GM19324 (cell line): ENCODE results near the gene UQCRC1.

ENCODE experiments used
- ATAC-seq: cut with Tn5 transposase; IDR thresholded peaks from one replicate; pipeline ENCODE4 v1.9.1; 2021; ENCODE audit warnings: mild to moderate bottlenecking, moderate library complexity; ENCODE audit not compliant: unreplicated experiment, low FRiP score

The UQCRC1 gene

GRCh38 chr3:48599509-48600285 lies 9.7 kb downstream of the UQCRC1 start:
- ATAC-seq = no peak

DNA sequence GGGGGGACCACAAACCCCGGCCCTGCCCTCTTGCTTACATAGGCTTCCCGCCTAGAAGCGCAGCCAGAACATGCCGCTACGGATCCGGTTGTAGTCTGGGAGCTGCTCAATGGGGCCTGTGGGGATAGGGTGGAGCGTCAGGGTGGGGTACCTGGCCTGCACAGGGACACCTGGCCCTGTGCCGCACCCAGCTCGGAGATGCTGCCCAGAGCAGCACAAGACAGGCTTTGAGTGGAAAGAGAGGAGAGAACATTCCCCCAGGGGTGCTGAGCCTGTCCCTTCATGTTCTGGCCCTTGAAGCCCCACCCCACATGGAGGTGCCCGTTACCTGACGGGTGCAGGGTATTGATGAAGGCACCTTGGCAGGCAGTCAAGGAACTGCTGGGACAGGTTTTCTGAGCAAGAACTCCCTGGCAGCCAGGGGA lies 10.4 kb downstream of the UQCRC1 start:
- ATAC-seq = no peak

GRCh38 chr3:48598323-48599076 lies 10.9 kb downstream of the UQCRC1 start:
- no peak for ATAC-seq

DNA sequence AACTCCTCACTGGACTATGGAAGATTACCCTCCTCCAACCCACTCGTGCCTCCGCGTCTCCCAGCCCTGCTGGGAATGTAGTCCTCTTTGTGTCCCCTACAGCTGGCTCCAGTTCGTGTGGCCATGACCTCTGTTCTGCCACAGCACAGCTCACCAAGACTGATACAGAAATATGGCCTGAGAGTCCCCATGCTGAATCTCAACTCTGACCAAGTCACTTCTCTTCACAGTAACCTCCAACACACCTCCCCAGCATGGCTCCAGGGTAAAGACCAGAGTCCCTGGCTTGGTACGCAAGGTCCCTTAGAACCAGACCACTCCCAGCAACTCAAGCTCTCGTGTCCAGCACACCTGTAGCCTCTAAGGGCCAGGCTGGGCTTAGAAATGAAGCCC lies 12.0 kb downstream of the UQCRC1 start:
- ATAC-seq = no peak

DNA sequence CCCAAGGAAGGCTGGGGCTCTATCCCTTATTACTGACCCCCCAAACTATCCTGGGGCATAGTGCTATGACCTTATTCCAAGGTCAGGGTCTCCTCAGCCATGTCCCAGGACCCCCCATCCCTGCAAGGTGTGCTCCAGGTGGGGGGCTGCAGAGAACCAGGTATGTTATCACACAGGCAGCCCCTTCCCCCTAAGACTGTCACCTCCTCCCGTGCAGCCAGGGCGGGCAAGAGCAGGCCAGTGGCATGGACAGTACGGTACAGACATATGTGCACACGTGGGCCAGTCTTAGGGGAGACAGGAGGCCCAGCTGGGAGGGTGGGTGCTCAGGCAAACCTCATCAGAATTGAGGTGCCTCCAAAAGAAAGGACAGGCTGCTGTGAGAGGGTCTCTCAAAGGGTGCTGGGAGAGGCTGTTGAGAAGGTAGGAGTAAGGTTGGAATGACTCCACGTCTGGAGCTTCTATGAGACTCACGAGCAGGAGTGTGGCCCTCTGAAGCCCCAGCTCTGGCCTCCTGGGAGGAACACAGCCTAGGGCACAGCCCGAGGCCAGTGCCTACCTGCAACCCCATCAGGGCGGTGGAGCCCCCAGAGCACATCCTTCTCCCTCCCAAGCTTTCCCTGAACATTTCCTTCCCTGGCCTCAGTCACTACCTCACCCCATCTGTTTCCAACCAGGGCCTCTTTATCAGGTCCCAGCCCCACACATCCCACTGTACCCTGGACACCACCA lies 12.6 kb downstream of the UQCRC1 start:
- ATAC-seq = no peak

- ATAC-seq = no peak
Measured at GRCh38 chr3:48596157-48596556, 13.3 kb downstream of the UQCRC1 start.

DNA sequence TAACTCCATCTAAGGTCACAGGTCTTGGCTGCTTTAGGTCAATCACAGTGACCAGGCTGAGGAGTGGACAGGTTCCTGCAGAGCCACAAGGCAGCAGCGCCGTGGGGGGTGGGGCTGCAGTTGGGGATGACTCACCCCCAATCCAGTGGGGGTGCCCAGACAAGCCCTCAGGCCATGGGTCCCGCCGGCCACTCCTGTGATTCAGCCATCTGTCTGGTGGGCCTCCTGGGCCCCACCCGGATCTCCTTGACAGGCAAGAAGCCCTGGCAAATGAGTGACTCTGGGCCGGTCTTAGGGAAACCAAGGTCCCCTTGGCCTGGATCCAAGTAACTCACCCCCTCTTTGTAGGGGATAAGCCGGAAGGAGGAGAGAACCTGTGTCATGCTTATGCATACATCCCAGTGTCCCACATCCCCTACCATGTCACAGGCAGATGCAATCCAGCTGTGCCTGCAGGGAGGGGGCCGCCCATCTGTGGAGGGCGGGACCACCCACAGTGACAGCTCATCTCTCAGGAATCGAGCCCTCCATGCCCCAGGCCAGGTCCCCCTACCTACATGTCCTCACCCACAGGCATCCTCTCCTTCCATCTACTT lies 13.8 kb downstream of the UQCRC1 start:
- no peak for ATAC-seq

DNA sequence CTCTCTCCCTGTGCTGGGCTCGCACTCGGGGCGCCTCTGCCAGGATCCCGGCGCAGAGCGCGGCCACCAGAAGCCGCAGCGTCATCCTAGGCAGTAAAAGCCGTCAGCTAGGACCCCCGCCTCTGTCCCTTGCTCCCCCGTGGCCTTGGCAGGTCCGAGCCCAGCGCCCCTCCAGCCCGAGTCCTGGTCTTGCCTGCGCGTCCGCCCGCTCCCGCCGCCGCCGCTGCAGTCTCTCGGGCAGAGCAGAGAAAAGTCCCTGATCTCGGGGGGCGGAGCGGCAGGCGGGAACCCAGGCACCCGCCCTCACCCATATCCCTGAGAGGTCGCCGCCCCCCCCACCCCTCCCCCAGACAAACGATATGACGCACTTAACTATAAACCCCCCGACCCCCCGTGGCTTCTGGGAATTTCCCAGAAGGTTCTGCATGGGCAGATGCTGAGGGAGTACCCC lies 14.3 kb downstream of the UQCRC1 start, which contains the start of gene COL7A1:
Gene COL7A1, minus strand, starts transcription at position 255 of the 451 bp plus-strand sequence. Its CDS starts 170 bp downstream, at position 85.
- ATAC-seq = no peak

GRCh38 chr3:48594417-48595049 lies 14.9 kb downstream of the UQCRC1 start:
- ATAC-seq = no peak

- ATAC-seq = no peak
Measured at GRCh38 chr3:48593337-48593736, 16.1 kb downstream of the UQCRC1 start.

DNA sequence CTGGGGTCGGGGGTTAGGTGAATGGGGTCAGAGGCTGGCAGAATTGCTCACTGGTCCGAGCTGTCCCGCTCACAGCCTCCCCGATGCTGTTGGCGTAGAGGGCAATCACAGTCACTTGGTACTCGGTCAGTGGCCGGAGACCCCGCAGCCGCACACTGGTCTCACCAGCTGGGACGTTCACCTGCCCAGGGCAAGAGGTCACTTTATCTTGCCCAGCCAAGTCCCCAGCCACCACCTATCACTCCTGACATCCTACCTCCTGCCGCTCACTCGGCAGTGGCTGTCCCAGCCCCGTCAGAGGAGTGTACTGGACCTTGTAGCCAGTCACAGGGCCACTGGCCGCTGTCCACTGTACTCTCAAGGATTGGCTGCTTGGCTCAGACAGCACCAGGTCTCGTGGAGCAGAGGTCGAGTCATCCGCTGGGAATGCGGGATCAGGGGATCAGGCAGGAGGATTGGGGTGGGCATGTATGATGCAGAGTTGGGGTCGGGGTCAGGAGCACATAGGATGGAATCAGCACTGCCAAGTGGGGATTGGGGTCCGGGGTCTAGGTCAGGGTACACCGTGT lies 16.8 kb downstream of the UQCRC1 start:
- ATAC-seq = no peak

GRCh38 chr3:48591886-48592518 lies 17.4 kb downstream of the UQCRC1 start:
- no peak for ATAC-seq

- ATAC-seq = no peak
Measured at GRCh38 chr3:48591436-48591835, 18.0 kb downstream of the UQCRC1 start.

DNA sequence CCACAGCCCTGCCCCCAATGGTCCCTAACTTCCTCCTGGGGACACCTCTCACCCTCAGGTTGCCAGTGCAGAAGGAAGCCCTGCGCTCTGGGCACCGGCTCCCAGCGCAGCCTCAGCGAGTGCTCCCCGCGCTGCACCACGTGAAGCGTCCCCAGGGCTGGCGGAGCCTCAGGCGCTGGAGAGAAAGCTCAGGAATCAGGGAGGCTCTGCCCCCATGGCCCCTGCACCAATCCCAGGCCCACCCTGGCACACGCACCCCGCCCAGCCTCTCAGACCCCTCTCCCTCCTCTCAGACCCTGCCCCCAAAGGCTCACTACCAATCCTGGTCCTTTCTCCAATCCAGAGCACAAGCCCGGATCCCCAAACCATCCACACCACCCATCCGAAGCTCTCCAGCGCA lies 21.2 kb downstream of the UQCRC1 start:
- no peak for ATAC-seq

GRCh38 chr3:48587686-48588085 lies 21.8 kb downstream of the UQCRC1 start:
- no peak for ATAC-seq

DNA sequence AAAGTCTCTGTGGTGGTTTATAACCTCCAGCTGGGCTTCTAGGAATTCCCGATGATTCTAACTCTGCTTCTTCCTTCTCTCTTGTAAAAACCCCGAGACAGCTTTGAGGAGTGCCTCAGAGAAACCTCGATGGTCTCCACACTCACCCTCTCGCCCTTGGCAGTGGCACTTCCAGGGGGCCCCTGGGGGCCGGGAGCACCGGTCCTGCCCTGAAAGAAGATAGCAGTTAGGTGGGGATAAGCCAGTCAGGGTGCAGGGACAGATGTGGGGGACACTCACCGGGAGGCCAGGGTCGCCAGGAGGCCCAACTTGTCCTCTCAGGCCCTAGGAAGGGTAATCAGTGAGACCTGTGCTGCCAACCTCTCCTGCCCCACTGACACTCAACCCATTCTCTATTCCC lies 24.0 kb downstream of the UQCRC1 start:
- ATAC-seq = no peak

GRCh38 chr3:48584836-48585235 lies 24.6 kb downstream of the UQCRC1 start:
- no peak for ATAC-seq

- no peak for ATAC-seq
Measured at GRCh38 chr3:48581621-48582481, 27.6 kb downstream of the UQCRC1 start.
